GM21529 (cell line): ENCODE data around the gene STARD10.

Experiments used
- ATAC-seq: cut with Tn5 transposase; IDR thresholded peaks from one replicate; pipeline ENCODE4 v1.9.1; 2021; ENCODE audit not compliant: unreplicated experiment

The STARD10 gene

GRCh38 chr11:72750086-72750485 is 43.8 kb downstream of the STARD10 start:
- no peak for ATAC-seq

GRCh38 chr11:72747289-72747855 is 46.5 kb downstream of the STARD10 start:
- ATAC-seq: no peak

- no peak for ATAC-seq
Measured at GRCh38 chr11:72746821-72747220, 47.0 kb downstream of the STARD10 start.

DNA sequence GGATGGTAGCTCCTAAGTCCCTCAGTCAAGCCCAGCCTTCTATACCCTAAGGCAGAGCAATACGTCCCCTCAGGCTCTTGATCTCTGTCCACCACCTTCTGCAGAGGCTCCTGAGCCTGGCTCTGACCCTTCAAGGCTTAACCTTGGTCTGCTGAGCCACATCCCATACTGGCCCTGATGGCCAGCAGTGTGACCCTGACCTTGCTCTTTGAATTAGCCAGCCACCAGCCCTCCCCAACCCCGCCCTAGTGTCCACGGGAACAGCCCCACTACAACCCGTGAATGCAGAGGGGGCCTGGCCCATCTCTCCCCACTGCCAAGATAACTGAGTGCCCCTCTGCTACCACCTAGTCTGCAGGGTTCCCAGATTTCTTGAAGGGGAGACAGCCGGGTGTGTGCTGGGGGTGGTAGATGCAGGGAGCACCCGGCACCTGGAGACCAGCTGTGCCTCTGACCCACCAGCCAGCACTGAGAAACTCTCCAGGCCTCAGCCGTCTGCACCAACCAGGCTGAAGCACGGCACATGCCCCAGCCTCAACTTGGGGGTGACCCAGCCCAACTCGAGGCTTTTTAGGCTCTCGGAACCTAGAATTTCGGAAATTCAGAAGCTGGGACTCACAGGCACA is 47.8 kb downstream of the STARD10 start:
- ATAC-seq: no peak

DNA sequence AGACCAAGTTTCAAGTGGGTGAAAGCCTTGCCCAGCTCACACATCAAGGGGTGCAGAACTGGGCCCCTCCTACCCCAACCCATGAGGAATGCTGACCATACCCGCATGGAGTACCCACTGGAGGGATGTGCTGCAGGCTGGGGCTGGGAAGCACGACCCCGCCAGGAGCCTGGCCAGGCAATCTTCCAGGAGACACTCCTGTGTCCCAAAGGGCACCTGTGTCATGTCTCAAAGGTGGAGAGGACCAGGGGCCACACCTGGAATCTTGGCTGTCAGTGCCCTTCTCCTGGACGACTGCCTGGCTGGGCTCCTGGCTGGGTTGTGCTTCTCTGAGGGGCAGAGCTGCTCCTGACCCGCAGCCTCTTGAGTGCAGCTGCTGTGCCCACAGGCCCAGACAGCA is 48.3 kb downstream of the STARD10 start:
- ATAC-seq: no peak

DNA sequence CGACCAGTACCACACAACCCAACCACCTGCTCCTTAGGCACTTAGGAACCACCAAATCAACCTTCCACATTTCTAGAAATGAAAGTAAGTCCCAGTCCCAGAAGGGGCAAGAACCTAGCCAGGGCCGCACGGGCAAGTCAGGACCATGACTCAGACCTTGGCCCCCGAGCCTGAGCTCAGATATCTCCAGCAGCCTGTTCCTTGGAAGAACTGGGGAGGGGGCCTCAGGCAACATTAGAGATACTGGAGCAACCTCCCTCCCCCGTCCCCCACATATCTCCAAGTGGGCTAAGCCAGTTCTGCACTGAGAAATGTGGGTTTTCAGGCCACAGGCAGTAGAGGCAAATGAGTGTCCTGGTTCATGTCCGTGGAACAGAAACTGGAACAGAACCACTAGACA is 49.4 kb downstream of the STARD10 start:
- no peak for ATAC-seq

DNA sequence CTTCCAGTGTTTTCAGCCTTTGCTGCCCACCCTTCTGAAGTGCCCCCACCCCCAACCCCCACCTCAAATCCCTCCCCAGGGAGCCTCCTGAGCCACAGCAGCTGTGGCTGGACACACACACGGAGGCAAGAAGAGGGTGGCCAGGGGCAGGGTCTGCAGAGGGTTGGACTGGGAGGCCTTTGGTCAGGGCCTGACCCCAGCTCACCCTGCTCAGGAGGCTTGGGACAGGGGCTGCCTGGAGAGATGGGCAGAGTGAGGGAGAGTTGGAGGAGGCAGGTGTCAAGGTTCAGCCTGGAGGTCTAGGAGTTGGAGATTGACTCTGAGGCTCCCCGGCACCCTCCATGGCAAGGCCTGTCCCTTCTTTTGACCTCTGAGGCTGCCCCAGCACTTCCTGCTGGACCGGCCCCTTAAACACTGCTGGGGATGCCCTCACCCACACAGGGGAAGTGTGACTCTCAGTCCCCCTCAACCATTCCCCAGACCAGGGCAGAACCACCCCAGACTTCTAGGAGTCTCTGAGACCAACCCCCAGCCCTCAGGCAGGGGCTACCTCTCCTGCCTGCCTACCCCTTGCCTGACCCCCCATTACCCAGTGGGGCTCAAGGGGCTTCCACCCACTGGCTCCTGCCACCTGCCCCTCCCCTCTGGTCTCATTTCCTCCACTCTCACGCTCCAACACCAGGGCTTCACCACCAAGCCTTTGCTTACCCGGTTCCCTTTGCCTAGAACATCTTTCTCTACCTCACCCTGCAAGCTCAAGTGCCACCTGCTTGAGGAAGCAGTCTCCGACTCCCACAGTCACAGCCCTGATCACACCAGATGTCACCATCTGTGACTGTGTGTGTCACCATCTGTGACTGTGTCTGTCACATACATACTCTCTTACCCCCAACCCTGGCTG is 50.3 kb downstream of the STARD10 start:
- peak; percentile 51 for ATAC-seq

GRCh38 chr11:72742513-72743320 is 51.1 kb downstream of the STARD10 start:
- no peak for ATAC-seq

DNA sequence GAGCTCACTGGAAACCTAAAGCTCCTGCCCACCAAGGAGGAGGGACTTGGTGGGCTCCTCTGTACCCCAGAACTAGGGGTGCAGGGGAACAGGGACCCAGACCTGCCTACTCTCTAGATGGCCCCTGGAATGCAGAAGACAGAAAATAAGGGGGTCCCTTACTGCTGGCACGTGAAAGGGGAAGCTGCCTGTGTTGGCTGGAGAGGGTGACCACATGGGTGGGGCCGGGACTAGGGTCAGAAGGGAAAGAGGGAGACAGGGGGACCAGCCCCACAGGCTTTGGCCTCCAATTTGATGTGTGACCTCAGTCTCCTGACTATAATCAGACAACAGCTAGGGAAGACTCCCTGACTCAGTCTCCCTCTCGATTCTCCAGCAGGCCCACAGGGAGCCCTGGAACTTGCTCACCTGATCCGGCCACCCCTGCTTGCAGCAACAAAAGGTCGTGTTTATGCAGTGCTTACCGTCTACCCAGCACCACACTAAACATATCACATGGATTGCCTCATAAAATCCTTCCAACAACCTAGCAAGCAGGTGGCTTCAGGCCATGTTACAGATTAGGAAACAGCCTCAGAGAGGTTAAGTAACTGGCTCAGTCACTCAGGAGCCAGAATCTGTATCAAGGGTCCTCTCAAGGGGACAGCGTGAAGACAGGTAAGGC is 51.9 kb downstream of the STARD10 start:
- ATAC-seq: no peak

DNA sequence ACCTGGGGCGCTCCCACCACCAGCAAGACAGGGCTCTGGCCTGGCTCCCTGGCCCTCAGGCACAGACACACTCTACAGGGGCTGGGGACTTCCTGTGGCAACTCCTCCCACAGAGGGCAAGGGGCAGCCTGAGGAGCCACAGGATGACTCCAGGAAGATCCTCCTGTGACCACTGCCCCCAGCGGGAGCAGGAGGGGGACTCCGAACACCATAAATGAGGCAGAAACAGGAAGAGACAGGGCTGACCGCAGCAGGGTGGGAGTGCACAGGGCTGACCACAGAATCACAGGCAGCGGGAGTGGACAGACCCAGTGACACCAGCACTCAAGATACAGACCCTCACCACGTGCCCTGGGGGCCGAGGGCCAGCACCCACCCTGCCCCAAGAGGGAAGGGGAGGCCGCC is 52.4 kb downstream of the STARD10 start:
- no peak for ATAC-seq

GRCh38 chr11:72740562-72741428 is 53.1 kb downstream of the STARD10 start:
- ATAC-seq: no peak

DNA sequence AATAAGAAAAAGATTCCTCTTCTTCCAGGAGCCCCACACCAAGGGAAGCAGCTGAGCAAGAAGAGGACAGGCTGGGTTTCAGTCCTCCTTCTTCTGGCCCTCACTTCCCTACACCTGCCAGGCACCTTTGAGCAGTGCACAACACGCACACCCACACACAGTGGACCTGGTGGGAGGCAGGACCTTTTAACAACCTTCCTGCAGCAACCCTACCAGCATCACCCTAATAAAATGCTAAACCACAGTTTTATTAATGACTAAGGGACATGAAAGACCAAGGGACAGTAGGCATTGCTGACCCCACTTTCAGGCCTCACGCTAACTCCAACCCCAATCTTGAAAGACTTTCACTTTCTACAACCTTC is 53.8 kb downstream of the STARD10 start:
- no peak for ATAC-seq

DNA sequence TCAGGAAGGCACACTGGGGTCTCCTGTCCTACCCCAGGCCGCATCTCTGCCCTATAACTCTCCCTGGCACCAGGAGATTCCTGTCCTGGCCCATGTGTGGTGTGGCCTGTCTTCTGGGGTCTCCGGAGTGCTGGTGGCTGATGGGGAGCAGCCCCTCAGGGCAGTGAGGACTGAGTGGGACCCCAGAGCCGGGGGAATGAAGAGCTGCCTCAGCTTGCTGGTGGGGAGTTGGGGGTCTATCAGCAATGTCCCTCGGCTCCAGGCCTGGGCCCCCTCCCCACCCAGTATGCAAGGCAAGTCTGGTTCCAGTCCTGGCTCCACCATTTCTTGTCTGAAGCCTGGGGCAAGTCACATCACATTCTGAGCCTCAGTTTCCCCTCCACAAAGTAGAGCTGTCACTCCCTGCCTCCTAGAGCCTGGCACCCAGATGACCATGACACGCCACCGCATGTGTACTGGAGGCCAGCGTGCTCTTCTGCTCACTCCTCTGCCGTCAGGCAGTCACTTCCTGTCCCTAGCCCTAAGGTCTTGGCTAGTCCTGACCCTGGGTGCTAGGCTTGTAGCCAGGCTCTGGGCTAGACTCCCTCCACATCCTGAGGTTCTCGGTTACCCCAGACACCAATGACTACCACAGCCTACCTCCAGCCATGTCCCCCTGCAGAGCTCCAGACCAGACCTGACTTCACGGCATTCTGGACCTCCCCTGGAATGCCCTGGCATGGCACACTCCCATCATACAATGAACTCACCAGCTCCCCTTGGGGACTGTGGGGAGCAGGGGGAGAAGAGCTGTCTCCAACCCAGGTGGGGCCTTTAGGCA is 54.4 kb downstream of the STARD10 start:
- no peak for ATAC-seq

DNA sequence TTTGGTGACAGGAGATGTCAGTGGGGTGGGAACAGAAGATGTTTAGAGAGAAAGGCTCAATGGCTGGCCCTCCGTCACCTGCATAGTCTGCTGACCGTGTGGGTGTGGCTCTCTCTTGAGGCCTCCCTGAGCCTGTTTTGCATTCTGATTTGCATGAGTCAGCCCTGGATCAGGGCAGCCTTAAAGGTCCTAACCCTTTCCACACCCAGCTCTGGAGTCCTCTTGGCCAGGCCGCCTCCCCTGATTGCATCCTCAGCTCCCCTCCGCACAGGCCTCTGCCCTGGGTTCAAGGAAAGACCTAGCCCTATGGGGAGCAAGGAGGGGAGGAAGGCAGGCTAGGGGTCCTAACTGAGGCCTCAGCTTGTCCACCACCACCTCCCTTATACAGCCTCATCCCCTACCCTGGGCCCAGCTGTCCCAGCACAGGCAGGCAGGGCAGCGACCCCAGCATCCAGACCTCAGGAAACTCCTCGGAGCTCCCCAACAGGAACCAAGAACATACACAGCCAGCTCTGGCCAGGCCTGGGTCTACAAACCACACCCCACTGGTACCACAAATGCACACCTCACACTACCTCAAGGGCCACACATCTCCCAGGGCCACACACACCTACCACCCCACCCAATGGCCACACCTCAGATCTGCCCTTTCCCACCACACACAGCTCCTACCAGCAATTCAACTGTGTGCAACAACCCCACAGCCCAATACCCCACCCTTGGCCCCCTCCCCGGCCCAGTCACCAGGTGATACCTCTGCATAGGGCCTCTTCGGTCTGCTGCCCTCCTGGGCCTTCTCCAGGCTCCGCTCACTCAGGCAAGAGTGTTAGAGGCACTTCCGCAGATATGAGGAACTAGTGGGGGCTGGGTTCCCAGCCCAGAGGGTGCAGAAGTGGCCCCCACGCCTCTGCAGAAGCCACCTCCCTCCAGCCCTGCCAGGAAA is 55.4 kb downstream of the STARD10 start:
- ATAC-seq: peak; percentile 49

DNA sequence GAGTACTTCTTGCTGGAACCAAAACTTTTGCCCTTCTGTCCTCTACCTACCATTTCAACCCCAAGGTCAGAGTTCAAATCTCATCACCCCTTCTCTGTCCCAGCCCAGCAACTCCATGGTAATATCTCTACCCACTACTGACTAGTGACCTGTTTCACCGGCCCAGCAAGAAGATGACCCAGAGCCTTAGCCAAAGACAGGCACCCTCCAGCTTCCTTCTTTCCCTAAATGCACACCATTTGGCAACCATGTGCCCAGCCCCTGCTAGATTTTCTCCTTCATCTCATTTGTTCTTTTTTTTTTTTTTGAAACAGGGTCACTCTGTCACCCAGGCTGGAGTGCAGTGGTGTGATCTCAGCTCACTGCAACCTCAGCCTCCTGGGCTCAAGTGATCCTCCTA is 56.5 kb downstream of the STARD10 start:
- no peak for ATAC-seq

DNA sequence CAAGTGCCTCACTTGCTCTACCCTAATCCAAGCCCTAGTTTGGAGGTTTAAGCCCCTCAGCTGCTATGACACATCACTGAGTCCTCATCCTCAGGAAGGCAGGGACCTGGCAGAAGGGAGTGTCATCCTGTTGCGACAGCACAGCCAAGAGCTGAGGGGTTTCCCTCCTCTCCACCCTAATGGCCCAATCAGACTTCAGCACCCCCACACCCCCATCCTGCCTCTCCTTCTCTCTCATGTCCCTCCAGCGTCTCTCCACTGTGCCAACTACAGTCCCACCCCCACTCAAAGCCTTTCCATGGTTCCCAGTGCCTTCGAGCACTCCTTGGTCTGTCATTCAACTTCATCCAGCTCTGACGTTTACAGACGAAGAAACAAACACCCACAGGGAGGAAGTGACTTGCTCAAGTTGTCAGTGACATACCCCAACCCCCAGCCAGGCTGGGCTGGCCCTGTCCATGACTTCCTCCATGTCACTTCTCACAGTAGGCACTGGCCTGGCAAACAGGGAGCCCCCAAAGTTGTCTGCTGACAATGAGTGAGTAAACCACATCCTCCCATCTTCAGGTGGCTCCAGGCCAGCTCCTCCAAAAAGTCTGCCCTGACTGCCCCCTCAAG is 57.3 kb downstream of the STARD10 start:
- peak; percentile 32 for ATAC-seq

DNA sequence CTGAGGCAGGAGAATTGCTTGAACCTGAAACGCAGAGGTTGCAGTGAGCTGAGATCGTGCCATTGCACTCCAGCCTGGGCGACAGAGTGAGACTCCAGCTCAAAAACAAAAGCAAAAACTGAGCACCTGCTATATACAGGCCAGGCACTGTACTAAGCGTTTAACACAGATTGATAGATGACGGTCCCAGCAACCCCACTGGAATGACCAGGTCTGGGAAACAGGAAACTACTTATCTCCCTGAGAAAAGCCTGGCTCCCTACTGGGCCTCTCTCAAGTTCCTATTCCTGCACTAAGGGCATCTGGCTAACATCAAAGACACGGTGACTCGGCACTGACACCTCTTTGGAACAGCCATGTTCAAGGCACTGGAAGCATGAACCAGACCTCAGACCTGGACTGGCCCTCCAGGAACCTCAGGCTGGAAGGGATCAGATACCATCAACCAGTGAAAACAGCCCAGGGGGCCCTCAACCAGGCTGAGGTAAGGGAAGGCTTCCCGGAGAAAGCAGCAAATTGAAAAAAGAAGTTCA is 58.3 kb downstream of the STARD10 start:
- no peak for ATAC-seq
